NCI-H1930 (cell line): Measurements from ENCODE around the gene UVSSA.
"Not testable (repeated sequence)": the region's sequence is repeated elsewhere in the genome, so short reads cannot be mapped to it uniquely, and the experiment has no call there.

Source experiments
- DNase-seq, 2 experiments: peaks; one replicate each; lab custom pipeline; 2025; lab: John Stamatoyannopoulos, UW

UVSSA gene

DNA sequence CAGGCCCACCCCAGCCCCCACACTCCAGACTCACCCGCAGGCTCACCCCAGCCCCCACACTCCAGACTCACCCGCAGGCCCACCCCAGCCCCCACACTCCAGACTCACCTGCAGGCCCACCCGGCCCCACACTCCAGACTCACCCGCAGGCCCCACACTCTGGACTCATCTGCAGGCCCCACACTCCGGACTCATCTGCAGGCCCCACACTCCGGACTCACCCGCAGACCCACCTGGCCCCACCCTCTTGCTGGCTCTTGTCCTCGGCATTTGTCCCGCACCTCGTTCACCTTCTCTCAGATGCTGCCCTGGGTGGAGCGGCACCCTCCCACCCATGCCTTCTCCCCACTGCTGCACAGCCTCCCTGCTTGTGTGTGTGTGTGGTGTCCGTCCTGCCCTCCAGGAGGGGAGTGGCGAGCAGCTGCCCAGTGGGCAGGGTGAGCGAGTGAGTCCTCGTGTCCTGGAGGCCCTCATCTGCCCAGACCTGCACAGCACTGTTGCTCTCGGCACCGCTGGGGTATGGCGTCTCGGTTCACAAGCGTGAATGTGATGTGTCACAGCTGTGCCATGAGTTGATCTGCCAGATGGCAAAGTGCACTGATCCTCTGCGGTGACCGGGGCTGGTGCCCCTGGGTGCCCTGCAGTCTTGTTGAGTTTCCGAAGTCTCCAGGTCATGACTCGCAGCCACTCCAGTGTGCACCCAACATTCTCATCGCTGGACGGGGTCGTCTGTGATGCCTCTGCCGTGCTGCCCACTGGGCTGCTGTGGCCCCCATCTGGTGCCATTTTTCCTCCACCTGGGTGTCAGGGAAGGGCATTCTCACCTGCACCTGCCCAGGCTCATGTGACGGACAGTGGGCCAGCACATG, 29.6 kb upstream of the UVSSA start:
- DNase-seq: no peak

DNA sequence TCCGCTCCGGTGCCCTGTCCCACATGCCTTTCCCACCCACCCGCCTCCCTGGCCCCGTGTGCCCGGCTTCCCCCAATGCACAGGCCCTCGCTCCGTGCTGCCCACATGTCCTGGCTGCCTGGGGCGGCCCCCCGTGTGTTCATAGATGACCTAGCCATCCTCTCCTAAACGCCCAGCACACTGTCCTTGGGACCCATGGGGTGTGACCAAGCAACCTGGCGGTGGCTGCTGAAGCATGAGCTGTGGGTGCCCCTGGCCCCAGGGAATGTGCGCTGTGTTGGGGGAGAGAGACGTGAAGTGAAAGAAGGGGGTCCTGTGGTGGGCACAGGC, 29.0 kb upstream of the UVSSA start:
- no peak for DNase-seq

DNA sequence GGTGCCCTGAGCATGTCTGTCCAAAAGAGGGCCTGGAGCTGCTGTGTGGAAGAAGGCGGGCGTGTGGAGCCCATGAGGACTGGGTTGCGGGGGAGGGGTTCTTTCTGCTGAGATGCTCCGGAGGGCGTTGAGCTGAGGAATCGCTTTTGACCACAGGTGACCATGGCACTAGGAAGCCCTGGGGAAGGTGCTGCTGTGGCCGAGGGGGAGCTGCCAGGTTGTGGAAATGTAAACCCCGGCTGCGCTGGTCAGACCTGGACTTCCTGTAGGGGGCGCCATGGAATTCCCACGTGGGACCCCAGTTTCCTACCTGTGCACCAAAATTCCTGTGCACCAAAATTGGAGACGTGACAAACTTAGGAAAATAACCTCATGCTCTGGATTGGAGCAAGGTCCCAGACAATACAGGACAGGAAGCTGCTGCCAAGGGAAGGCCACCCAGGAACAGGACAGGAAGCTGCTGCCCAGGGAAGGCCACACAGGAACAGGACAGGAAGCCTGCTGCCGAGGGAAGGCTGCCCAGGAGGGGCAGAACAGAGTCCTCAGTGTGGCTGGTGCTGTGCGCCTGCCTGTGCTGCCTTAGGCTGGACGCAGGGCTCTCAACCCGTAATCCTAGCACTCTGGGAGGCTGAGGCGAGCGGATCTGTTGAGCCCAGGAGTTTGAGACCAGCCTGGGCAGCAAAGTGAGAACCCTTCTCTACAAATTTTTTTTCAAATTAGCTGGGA, 28.4 kb upstream of the UVSSA start:
- no peak for DNase-seq

DNA sequence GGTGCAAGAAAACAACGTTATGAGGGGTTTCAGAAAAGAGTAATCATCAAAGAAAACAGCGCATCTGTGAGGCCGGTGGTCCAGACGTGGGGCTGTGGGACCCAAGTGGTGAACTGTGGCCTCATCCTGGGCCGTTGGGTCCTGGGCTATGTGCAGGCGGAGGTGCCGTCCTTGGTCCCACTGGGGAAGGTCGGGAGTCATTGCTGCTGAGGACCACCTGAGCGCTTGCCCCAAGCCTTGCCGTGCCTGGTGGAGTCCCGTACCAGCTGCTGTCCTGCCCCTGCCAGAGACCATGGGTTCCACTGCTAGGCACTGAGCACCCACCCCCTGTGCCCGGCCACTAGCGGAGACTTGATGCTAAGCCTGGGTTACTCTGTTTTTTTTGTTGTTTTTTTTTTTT, 25.5 kb upstream of the UVSSA start:
- no peak for DNase-seq

DNA sequence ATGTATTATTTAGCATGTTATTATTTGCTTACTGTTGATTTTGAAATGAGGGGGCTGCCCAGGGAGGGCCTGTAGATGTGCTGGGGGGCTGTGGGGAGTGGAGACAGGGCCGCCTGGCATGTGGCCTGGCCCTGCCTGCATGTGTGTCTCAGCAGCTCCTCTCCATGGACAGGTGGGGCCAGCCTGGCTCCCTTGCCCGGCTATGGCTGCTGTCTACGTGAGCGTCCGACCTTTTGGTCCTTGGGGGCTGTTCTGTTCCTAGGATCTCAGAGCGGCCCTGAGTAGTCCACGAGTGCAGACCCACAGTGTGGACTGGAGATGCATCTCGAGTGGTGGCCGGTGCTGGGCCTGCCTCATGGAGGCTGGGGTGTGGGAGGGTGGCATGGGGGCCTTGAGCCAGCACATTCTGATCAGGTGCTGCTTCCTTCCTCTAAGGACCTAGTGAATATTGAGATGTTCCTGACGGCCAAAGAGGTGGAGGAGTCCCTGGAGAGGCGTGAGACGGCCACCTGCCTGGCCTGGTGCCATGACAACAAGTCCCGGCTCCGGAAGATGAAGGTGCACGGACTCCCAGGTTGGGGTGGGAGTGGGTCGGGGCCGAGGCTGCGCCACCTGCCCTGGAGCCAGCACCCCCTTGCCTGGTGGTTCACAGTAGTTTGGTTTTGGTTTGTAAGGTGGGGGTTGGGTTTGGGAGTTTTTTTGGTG, 24.9 kb upstream of the UVSSA start:
- DNase-seq: no peak

DNA sequence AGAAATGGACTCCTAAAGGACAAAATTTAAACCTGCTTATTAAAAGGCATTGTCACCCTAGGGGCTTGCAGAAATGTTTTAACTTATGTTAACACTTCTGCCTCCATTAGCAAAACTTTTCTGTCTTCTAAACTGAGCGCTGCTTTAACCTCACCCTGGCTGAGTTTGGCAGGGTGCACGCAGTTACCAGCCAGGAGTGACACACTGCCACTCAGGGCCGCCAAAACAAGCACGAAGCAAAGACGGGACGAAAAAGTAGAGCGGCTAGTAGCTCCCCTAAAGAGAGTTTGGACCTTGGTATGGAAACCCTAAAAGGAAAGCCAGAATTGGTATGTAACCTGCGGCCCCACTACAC, 23.8 kb upstream of the UVSSA start:
- DNase-seq: no peak

DNA sequence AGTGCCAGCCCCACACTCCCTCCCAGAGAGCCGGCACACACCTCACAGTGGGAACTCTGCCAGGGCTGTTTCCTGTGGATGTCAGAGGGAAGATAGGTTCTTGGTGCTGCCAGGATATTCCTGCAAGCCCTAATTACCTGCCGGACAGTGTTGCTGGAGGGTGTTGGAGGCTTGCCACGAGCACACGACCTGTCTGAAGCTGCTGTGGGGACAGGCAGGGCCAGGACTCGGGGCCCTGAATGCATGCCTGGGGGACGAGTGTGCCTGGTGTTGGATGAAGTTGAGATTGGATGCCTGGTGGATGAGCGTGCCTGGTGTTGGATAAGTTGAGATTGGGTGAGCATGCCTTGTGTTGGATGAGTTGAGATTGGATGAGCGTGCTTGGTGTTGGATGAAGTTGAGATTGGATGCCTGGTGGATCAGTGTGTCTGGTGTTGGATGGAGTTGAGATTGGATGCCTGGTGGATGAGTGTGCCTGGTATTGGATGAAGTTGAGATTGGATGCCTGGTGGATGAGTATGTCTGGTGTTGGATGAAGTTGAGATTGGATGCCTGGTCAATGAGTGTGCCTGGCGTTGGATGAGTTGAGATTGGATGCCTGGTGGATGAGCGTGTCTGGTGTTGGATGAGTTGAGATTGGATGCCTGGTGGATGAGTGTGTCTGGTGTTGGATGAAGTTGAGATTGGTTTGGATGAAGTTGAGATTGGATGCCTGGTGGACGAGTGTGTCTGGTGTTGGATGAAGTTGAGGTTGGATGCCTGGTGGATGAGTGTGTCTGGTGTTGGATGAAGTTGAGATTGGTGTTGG, 23.2 kb upstream of the UVSSA start:
- DNase-seq: no peak

DNA sequence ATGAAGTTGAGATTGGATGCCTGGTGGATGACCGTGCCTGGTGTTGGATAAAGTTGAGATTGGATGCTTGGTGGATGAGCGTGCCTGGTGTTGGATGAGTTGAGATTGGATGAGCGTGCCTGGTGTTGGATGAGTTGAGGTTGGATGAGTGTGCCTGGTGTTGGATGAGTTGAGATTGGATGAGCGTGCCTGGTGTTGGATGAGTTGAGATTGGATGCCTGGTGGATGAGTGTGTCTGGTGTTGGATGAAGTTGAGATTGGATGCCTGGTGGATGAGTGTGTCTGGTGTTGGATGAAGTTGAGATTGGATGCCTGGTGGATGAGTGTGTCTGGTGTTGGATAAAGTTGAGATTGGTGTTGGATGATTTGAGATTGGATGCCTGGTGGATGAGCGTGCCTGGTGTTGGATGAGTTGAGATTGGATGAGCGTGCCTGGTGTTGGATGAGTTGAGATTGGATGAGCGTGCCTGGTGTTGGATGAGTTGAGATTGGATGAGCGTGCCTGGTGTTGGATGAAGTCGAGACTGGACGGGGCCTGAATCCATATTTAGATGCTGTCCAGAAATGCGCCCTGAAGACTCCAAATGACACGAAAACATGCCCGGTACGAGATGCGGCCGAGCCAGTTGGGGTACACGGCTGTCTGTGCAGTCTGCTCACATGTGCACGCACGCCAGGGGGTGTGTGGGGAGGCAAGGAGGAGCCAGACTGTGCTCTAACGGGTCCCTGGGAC, 22.4 kb upstream of the UVSSA start:
- DNase-seq: not testable (repeated sequence)

DNA sequence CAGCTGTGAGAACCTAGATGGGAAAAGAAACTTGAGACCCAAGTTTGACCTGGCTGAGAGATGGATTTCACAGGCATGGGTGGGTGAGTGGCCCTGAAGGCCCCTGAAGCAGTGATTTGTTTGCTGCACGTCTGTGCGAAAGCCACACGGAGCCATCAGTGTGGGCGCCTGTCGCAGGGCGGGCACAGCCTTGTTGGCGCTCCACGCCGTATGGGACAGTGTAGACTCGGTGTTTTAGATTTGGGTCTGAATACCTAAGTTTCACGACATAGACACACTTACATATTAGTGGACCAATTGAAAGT, 21.9 kb upstream of the UVSSA start:
- no peak for DNase-seq

DNA sequence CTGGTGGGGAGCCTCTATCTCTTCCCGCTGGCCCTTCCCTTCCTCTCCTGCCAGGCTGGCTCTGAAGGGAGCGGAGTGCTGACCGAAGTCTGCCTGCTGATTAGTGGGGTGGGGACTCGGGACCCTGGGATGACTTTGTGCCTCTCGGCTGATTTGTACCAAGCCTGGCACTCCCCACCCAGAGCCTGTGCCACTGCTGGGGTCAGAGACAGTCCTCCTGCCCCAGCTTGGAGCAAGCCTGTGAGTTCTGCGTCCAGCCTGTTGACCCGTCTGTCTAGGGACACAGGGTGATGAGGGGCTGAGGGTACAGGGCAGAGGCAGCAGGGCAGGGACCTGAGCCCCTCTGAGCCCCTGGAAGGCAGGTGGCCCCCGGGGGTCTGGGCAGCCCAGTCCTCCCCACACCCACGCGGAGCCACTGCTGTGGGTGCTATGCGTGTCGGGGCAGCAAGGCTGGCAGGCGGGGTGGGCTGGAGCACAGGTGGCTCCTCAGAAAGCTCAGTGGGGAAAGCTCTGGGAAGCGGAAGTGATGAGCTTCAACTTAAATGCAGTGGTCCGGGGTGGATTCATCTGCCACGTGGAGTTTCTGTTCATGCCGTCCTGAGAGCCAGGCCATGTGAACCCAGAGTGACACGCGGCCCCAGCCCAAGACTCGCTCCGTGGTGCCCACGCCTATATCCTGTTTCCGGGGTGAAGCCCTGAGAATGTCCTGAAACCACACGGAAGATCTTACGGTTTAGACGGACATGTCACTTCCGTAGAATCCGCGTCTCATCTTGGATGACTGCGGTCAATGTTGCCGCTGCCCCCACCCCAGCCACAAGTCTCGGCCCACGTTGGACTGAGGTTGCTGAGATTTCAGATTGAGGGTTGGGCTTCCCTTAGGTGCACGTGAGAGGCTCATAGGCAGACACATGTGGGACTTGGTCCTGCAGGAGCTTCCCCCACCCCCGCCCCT, 21.1 kb upstream of the UVSSA start:
- no peak for DNase-seq

DNA sequence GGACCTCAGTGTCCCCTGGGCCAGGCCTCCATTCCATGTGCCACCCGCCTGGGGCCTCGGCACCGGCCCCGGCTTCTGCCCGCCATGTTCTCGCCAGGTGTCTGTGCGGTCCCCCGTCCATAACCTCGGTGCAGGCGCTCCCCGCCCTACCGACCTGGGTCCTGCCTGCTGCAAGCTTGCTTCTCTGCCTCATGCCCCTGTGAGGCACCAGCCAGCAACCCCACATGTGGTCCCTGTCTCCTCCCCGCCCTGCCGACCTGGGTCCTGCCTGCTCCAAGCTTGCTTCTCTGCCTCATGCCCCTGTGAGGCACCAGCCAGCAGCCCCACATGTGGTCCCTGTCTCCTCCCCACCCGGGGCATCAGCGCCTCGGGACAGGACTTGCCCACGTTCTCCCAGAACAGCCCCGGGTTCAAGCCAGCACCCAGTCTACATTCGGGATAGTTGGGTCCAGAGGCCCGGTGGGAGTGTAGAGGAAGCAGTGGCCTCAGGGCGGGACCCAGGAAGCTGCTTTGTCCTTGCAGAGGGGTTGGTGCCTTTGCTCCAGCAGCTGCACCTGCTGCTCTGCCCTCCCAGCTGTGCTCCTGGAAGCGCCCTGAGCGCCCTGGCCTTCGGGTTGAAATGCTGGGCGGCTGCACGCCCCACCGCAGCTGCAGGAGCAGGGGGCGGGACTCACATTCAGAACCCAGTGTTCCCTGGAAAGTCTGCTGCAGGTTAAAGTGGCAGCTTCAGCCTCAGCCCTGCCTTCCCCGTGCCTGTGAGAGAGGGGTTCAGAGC, 20.1 kb upstream of the UVSSA start:
- DNase-seq: no peak

DNA sequence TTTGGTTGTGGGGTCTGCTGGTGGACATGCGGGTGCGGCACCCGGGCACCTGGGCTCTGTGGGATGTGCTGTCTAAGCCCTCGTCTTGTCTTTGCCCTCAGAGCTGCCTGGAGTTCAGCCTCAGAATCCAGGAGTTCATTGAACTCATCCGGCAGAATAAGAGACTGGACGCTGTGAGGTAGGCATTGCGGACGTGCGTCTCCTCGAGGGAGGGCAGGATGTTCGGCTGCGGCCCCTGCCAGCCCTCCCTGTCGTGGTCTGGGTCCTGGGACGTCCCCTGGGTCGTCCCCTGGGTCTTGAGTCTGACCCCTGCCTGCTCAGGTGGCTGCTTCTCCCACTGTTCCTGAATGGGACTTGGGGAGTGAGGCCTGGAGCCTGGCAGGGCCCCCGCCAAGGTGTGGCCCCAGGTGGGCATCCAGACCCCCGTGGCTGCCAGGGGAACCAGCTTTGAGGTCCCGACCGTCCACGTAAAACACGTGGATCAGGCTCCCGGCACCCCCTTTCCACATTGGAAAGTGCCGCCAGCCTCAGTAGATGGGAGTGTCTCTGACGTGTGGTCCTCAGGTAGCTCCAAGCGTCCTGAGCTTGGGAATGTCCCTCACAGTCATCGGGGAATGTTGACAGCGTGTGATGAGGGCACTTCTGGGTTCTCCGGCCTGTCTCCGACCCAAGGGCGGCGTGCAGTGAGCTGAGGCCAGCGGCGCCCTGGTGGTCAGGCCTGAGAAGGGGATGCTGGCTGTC, 19.3 kb upstream of the UVSSA start:
- DNase-seq: no peak

DNA sequence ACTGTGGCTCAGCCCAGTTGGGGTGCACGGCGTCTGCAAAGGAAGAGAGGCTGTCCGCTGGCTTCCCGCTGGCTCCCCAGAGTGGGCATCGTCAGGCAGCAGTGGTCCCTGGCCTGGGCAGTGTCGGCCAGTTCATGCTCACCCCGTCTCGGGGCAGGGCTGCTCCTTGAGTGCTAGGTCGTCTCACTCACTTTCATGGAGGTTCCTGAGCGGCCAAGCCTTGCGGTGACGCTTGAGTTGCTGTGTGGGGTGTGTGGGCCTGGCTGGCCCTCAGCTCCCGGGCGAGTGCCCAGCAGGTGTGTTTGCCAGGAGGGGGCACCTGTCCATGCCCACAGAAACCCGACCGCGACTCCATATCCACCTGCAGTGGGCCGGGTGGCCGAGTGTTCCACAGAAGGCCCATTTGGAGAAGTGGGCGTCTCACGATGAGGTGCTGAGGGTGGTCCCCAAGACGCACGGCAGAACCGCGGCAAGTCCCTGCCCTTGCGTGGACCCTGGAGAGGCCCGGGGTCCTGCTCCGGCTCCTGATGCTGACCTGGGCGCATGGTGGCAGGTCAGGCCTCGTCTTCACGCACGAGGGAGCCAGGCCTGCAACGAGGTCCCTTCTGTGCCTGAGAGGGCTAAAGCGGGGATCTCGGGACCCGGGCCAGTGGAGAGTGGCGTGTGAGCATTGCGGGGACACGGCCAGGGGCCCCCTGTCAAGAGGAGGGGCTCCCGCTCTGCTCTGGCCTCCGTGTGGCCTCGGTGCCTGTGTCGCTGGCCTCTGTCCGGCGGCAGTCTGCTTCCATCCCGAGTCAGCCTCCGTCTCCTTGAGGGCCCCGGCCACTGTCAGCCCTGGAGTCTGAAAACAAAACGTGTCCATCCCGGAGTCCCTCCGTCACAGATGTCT, 18.5 kb upstream of the UVSSA start:
- no peak for DNase-seq

DNA sequence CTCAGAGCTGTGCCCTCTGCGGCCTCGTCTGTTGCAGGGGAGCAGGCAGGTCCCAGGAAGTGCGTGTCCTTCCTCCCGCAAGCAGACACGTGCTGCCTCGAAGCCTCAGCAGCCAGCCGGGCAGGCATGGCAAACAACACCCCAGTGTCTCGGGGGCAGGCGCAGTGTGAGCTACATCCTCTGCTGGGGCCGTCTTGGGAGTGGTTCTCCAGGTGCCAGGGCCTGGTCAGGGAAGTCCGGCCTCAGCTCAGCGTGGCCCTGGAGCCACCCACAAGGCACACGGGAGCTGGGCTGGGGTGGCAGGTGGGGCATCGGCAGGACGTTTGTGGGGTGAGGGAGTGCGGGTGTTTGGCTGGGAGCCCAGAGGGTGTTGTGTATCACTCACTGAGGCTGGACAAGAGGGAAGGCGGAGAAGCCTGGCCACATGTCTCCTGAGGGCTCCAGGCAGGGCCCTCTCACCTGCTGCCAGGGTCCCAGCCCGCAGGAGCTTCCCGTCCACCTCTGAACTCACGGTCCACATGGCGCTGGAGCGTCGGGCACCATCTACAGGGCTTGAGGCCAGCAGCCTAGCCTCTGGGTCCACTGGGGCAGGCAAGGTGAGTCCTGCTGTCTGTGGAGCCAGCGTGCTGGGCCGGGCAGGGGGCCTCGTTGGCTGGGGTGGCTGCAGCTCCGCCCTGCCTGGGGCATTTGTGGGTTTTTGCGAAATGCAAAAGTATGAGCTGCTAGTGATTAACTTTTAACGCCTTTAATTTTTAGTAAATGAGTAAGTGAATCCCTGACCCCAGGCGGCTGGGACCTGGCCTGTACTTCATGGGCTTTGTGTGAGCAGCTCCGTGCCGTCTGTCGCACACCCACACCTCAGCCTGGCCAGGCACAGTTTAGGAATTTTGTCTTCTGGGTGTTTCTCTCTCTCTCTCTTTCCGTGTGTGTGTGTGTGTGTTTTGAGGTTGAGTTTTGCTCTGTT, 17.3 kb upstream of the UVSSA start:
- no peak for DNase-seq

DNA sequence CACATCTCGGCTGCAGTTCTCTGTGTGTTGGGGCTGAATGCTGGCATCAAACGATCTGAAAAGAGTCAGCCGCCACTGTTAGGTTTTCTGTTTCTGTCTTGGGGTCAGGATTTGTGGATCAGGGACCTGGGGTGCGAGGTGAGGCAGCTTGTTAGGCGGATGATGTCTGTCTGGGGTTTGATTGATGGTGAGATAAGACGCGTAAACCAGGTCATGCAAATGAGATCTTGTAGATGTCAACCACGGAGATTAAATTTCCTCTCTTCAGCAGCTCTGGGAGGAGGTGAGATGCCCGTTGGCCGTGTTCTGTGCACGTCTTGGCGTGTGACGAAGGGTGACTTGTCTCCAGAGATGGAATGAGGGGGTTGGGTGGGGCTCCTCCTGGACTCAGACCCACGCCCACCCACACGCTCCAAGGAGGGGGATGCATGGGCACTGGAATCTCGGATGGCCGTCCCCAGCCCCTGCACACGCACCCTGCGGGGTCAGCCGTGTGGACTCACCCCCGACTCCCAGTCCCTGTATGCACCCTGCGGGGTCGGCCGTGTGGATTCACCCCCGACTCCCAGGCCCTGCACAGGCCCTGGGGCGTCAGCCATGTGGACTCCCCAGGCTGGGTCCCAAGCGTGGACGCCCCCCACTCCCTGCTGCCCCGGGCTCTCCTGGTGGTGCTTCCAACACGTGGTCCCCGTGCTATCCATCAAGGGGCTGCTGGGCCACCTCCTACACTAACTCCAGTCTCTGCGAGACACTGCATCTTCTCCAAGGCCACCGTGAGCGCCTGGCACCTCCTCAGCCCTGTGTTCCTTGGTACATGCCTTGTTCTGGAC, 16.0 kb upstream of the UVSSA start:
- DNase-seq: no peak
